Tibial nerve (tissue), 3 donors: ENCODE results near the gene GMEB2.

Source experiments
- EP300 ChIP-seq, 2 donors: sonication (generic); formaldehyde crosslinking; IDR thresholded peaks; one replicate each; pipeline ENCODE4 v1.6.1; 2017; ENCODE audit warnings: antibody characterized with exemption in 2 of 2, mild to moderate bottlenecking in 1 of 2
- POLR2A ChIP-seq, 2 donors: fragments of 450-650 bp; IDR thresholded peaks; one replicate each; pipeline ENCODE4 v1.6.1; 2017; ENCODE audit warnings: antibody characterized with exemption in 2 of 2, mild to moderate bottlenecking in 2 of 2, moderate library complexity in 2 of 2

DNA sequence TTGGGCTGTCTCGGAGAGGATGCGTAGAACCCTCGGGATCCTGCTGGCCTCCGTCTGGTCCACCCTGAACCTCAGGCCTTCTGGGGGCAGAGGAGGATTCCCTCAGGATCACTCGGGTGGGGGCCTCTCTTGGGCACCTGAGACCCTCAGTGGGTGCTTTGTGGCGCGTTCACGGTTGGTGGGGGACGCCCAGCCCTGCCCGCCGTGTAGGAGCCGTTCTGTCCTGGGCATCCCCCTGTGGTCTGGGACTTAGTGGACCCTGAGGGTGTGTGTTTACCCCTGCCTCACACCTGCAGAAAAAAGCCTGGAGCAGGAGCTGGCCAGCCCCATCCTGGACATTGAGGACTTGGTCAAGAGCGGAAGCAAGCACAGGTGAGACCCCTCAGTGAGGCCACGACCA is 38.8 kb upstream of the GMEB2 start:
- no peak for TF ChIP-seq EP300 (IDR thresholded peaks at IDR 0.05)
- no peak for TF ChIP-seq POLR2A (IDR thresholded peaks at IDR 0.05)
